Measurements from ENCODE around the gene ADARB2.

GRCh38 chr10:1278306-1278705 lies 459.0 kb downstream of the ADARB2 start:
- TF ChIP-seq CTCF (conservative IDR thresholded peaks at IDR 0.05; ENCODE audit: low read depth in 2 of 2) (no peak), STAT1 (IDR thresholded peaks at IDR 0.05; ENCODE audit: unreplicated experiment) (no peak), EZH2 (IDR thresholded peaks at IDR 0.05; ENCODE audit: low read depth, unreplicated experiment) (no peak), JUNB (IDR thresholded peaks at IDR 0.05; ENCODE audit: unreplicated experiment) (no peak), EZH2phosphoT487 (IDR thresholded peaks at IDR 0.05; ENCODE audit: unreplicated experiment) (no peak), POLR2AphosphoS5 (IDR thresholded peaks at IDR 0.05; ENCODE audit: low read depth) (no peak), REST (IDR thresholded peaks at IDR 0.05; ENCODE audit: unreplicated experiment) (no peak), CREB1 (CRISPR knock-in tag; IDR thresholded peaks at IDR 0.05; ENCODE audit: low read depth) (no peak)
